Fibroblast of peridontal ligament (primary cell): ENCODE results near the gene NME4.
"Not testable (repeated sequence)": the region's sequence is repeated elsewhere in the genome, so short reads cannot be mapped to it uniquely, and the experiment has no call there.

Experiments used
- DNase-seq: peaks from one replicate; pipeline ENCODE4 v3.0.0-alpha.2; 2010; ENCODE audit errors: extremely low read depth

NME4 gene

DNA sequence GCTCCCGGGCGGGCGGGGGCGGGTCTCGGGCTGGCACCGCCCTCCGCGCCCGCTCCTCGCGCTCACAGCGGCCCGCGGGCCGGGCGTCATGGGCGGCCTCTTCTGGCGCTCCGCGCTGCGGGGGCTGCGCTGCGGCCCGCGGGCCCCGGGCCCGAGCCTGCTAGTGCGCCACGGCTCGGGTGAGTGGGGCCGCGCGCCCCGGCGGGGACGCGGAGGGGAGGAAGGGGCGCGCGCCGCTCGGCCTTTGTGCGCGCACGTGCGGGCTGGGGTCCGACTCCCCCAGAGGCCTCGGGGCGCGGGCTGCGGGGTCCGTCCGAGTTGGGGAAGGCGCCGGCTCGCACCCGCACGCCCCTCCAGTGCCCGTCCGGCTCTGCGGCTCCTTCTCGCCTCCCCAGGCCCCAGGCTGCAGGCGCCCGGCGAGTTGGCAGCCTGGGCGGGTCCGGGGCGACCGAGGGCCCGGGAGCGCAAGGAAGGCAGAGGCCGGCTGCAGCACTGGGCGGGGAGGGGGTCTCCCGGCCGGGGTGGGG is at the start of gene NME4:
Gene NME4, plus strand, starts transcription at position 65 of the 527 bp plus-strand sequence. Its CDS starts 24 bp downstream, at position 89.
- no peak for DNase-seq

DNA sequence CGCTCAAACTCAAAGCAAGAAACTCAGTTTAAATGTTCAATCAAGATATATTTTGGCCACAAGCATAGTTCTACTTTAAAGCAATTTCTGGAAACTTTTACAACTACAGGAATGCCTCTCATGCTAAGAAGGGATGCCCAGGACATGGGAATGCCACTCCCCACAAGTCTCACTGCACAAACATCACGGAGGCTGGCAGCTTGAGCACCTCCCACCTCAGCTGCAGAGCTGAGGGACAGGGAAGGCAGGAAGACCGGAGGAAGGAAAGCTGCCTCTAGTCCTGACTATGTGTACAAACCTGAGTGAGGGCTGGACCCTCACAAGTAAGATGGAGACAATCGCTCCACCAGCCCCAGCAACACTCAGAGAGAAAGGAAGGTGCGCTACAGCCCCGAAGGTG is 49.8 kb upstream of the NME4 start:
- DNase-seq: no peak

DNA sequence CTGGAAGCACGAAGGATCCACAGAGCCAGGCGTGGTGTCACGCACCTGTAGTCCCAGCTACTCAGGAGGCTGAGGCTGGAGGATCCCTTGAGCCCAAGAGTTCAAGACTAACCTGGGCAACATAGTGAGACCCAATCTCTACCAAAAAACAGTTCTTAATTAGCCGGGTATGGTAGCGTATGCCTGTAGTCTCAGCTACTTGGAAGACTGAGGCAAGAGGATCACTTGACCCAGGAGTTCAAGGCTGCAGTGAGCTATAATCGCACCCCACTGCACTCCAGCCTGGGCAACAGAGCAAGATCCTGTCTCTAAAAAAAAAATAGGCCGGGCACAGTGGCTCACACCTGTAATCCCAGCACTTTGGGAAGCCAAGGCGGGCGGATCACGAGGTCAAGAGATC is 48.5 kb upstream of the NME4 start:
- not testable (repeated sequence) for DNase-seq

DNA sequence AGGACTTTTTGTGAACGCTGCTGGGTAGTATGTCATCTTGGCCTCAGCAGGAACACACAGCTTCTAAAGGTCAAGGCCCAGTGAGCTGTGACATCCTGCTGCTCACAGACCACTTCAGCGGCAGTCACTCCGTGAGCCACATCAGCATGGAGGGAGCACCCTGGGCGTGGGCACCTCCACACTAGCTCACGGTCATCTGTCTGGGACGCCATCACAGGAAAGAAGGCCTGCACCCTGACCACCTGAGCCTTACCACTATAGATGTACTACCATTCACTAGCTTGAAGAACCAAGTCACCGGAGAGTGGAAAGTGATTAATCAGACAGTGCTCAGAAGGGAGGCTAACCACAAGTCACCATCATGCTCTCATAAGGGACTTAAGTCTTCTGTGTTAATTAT is 47.8 kb upstream of the NME4 start:
- no peak for DNase-seq

DNA sequence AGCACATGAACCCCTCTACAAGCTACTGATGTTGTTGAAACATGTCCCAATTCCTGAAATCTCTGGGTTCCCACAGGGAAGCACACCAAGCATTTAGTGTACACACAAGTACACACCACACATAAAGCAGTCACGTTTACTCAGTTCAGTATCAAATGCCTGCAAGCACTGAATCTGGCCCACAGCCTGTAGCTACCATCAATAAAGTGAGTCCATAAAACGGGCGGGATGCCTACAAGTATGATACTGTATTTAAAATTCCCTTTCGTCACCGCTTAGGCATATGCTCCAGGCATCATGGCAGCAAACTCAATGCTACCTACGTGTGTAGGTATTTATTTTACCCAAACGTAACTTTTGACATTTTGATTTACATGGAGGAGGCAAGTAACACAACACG is 46.8 kb upstream of the NME4 start:
- no peak for DNase-seq

DNA sequence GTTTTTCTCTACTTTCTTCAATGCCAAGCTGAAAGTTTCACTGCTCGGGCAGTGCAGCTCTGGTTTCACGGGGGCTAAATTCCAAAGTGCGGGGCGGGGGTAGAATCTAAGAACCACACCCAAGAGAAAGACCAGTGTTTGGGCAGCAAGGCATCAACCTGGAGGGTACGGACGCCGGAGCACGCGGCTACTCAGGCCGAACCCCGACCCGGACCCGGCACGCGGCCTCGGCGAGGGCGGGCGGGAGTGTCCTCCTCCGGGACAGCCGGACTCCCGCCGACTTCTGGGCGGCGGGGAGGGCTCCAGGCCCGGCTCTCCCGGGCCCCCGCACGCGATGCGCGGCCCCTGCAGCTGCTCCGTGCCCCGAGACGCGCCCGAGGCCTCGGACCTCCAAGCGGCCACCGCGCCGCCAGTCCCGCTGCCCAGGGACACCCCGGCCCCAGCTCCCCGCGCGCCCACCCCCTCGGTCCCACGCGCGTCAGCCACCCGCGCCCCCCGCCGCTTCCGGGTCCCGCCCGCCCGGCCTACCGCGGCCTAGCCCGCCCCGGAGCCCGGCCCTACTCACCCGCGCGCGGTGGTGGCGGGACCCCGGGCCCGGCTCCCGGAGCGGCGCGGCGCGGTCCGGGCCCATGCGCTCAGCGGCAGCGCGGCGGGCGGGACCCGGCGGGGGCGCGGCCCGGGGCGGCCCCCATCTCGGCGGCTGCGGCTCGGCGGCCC is 45.0 kb upstream of the NME4 start:
- no peak for DNase-seq

DNA sequence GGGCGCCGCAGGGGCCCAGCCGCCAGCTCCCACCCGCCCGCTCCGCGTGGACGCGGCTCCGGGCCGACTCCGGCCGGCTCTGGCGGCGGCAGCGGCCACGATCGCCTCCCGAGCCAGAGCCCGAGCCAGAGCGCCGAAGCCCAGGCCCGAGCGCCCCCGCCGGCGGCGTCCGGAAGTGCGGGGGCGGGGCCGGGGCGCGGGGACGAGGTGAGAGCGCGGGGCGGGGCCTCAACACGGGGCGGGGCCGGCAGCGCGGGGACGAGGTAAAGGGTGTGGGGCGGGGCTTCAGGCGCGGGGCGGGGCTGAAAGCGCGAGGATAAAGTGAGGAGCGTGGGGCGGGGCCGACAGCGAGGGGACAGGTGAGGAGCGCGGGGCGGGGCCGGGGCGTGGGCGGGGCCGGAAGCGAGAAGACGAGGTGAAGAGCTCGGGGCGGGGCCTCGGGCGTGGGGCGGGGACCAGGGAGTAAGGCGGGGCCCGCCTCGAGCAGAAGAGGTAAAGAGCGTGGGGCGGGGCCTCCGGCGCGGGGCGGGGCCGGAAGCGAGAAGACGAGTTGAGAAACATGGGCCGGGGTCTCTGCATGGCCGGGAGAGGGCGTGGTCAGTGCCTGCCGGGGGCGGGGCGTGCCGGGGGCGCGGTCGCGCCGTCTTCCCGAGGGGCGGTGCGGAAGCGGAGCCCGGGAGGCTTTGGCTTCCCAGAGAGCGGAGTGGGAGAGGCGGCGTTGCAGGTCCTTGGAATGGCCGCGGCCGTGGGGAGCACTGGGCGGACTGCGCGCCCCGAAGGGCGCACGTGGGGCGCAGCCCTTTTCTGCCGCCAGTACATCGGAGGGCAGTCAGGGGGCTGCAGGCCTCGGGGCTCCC is 44.2 kb upstream of the NME4 start, which contains the start of gene AXIN1:
Gene AXIN1, minus strand, starts transcription at position 177 of the 857 bp plus-strand sequence. CDS start 5,698 bp downstream, outside the sequence.
- peak; percentile 76 for DNase-seq

DNA sequence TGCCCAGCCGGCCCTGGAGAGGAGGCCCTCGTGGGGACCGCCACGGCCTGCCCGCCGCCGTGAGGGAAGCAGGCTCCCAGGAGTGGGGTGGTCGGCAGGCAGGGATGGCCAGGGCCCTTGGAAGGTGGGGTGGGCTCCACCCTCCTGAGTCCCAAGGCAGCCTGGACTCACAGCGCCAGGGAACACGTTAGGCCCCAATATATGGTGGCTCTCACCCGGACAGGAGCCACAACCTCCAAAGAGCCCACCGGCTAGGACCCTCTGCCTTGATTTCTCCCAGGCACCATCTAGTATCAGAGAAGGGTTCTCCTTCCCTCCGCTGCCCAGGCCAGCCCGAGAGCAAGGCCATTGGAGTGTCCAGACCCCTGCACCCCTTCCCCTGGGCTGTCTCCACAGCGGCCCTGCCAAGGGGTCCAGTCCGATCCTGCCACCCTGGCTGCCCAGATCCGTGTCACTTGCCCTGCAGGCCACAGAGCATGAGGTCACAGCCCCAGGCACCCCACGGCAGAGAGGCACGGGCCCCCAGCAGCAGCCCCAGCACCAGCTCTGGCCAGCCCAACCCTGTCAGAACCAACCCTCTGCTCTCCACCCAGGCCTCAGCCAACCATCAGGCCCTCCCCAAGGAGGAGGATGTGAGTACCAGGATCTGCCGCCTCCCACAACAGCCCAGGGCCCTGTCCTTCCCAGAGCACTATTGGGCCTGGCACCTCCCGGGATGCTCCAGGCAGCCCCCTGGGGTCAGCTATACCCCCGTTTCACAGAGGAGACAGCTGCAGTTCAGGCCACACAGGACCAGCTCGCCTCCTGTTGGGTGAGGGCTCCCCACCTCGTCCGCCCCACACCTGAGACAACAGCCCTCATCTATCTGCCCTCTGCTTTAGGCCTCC is 43.4 kb upstream of the NME4 start:
- no peak for DNase-seq

DNA sequence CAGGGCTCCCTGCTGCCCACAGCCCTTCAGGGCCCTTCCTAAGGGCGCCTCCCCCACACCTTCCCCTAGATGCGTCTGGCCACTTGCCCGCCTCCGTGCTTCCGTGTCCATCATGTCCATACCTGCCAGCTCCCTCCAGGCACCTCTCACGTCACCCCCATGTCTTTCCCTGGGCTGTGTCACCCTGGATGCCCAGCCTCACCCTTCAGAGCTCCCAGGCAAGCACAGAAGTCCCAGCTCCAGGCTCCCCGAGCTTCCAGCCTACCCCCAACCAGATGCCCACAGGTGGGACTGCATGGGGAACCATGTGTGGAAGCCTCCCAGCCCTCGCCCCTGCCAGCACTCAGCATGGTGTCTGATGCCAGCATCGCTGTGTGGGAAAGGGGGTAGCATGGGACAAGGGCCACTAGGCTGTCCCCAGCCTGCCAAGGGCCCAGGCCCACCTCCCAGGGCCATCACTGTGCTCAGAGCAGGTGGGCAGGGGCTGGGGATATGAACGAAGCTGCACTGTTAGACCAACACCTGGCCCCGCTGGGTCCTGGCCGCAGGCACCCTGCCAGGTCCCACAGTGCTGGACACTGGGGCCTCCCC is 42.6 kb upstream of the NME4 start:
- no peak for DNase-seq

DNA sequence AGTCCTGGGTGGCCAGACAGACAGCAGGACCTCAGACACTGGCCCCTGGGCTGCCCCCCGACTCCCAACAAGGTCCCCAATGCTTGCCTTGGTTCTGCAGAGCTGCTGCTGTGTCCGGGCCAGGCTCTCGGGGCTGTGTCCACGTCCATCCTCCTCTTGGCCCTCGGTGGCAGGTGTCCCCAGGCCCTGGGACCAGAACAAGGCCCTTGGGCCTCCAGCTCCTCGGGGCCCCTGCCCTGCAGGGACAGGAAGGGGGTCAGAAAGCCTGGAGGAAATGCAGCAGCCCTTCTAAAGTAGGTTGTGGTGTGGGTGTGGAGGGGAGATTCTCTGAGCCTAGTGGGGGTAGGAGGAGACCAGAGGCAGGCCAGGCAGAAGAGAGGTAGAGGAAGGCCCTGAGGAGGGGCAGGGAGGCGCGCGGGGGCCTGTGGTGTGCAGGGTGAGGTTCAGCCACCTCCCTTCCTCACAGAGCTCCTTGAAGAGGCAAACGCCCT is 42.0 kb upstream of the NME4 start:
- DNase-seq: no peak

DNA sequence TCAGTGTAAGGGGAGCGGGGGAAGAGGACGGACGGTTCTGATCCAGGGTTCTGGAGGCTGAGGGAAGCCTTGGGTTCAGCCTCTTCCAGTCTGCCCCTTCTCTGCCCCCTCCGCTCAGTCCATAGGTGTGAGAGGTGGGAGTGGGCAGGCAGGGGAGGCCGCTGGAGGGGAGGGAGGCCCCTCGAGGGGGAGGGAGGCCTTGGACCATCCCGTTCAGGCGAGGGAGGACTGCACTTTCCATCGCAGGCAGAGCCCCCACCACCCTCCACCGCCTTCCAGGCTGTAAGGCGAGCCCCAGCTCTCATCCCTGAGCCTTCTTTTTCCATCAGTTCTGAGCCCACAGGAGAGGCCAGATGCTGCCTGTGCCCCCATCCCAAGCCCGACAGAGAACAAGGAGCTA is 40.3 kb upstream of the NME4 start:
- no peak for DNase-seq

DNA sequence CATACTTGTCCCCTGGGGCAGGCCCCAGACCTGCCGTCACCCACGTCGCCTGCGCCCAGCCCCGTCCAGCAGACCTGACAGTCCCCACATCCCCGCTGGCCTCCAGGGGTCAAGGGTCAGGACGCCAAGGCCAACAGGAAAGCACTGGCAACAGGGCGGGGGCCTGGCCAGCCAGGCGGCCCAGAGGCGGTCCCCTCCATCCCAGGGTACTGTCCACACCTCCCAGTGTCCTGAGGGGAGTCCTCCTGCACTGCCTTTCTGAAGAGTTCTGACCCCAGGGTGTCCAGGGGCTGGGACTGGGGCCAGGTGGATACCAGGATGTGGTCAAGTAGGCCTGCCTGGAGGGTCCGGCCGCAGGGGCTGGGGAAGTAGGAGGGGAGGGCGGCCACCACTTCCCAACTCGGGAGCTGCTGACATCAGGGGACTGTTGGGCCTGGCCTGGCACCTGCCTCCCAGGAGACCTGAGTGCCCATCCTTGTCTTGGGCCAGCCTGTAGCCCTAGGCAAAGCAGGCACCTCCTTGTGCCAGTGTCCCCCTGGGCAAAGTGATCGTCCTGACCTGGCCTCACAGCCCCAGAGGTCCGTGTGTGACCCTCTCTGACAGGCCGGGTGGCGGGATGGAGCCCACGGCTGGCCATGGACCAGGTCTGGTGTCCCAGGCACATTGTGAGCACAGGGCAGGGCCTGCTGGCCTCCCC is 37.8 kb upstream of the NME4 start:
- no peak for DNase-seq

DNA sequence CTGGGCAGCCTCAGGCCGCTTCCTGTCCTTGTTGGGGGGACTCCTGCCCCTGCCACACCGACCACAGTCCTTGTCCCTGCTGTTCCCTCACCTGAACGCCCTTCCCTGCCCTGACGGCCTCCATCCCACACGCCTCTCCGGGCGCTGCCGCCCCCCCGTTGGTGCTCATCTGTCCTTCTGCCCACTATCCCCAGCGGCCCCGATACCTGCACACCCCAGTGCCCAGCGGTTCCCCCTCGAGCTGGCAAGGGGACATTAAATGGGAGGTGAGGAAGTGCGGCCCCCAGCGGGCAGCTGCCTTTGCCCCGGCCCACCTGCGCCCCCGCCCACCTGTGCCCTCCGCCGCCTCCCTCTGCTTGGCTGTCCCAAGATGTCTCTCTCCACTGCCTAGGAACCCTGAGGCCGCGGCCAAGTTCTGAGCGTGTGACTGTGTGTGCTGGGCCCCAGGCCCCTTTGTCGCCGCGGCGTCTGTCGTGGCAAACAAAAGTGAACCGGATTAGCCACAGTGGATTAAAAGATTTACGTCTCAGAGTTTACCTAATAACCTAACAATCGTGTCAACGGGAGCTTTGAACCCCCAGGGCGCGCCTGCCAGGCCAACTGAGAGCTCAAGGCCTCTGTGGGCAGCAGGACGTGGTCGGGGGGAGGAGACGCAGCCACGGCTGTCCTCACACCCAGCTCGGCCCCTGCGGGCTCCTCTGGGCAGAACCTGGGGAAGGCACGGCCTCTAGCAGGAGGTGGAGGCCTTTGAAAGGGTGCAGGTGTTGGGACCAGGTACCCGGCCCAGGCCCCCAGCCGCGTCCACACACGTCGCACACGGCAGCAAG is 36.9 kb upstream of the NME4 start:
- DNase-seq: no peak

DNA sequence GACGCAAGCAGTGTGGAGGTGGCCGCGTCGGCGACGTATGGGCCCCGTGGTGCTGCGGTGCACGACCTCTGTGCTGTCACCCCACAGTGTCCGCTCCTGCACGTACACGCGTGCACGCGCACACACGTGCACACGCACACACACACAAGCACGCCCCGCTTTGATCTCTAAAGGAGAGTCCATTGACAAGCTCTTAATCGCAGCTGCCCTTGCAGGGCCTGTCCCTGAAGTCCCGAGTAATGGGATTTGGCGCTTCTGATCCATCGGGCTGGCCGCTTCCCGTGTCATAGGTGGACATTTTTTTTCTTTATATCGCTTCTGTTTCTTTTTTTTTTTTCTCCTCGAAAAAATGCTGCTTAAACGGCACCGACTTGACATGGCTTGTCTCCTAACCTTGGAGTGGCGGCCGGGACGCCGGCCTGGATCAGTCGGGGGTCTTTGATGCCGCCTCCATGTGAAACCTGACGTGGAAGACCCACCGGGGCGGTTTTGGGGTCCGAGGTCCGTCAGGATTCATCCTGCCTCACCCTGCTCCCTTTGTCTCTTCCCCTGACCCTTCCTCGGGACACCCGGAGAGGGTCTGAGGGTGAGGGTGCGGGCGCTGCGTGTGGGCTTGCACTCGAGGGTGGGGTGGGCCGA is 36.2 kb upstream of the NME4 start:
- DNase-seq: no peak

DNA sequence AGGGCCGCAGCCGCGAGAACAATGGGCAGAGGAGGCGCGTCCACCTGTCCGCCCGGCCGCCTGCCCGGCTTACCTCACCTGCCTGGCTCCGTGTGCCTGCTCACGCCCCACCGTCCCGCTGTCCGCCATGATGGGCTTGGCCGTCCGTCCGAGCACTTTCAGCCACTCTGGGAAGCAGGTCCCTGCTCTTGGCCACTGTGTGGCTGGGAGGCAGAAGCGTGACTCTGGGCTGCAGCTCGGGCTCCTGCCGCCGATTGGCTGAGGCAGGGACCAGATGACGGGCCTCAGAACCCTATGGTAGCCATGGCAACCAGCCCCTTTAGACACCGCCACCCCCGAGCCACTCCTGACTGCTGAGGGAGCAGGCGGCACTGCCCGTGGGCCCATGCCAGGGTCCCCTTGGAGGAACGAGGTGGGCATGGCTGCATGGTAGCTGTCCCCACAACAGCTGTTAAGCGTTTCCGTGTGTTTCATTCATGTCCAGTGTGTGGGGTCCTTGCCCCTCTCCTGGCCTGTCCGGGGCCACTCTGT is 35.6 kb upstream of the NME4 start:
- DNase-seq: no peak

DNA sequence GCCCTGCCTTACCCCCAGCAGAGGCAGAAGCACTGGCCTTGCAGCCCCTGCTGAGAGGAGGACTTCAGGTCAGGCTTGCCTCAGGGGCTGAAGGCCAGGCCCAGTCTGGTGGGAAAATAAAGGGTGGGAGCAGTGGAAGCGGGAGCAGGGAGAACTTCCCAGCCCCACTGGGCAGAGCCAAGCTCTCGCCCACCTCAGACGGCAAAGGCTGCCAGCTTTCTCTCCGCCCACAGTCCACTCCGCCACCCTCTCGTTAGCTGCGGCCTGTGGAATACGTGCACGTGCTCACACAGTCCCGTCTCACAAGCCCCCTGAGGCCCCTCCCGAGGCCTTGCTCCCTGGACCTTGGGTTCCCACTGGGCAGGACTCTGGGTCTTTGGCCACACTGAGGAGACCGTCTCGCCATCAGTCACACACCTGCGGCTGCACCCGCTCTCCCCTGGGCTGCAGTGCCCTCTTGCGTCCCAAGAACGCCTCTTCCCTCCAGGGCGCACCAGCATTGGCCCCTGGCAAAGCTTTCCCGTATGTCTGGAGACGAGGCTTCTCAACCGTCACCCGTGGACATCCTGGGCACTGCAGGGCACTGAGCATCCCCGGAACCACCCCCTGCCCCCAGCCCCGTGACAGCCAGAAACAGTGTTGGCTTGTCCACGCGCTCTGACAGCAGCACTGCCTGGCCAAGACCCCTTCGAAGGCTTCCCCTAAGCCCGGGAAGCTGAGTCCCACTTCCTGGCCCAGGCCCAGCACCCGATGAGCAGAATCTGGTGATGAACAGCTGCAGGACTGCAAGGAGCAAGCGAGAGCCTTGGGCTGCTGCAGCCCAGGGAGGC is 34.9 kb upstream of the NME4 start:
- peak; percentile 65 for DNase-seq

DNA sequence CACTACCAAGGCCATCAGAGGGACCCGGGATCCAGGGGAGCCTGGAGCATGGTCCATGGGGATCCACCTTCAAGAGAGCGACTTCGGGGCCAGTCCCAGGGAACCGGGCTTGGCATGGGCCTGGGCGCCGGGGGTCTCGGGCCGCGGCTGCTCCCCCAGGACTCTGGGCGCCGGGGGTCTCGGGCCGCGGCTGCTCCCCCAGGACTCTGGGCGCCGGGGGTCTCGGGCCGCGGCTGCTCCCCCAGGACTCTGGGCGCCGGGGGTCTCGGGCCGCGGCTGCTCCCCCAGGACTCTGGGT is 34.3 kb upstream of the NME4 start:
- not testable (repeated sequence) for DNase-seq

DNA sequence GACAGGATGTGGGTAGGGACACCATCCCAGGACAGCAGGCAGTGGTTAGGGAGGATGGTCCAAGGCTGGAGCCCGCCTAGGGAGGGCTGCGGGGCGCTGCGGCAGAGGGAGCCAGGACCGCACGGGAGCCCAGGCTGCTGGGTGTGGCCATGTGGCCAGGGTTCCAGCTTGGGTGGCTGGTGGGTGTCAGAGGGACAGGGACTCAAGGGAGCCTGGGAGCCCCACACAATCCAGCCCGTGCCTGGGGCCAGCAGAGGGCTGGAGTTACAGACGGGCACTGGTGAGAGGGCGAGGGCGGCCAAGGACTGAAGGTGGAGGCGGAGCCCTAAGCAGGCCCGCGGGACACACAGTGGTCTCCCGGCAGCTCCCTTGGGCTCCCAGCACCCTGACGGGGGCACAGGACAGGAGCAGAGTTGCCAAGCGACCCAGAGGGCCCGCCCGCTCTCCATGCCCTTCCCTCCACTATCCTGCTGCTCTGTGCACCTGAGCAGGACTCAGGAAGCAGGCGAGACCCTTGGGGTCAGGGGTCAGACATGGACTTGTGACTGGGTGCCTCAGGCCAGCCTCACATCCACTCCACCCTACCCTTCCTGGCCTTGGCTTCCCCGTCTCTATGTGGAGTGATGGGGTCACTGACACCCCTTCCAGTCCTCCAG is 33.8 kb upstream of the NME4 start:
- no peak for DNase-seq
